Mesenchymal stem cell (in vitro differentiated cells and primary cell): Measurements from ENCODE around the gene ZBTB49.
"Not testable (repeated sequence)": the region's sequence is repeated elsewhere in the genome, so short reads cannot be mapped to it uniquely, and the experiment has no call there.

Source experiments
- DNase-seq: peaks from one replicate; pipeline ENCODE4 v3.0.0-alpha.2; 2013
- H2AFZ ChIP-seq: one replicate; pipeline ENCODE4 v1.6.1; 2013; ENCODE audit warnings: low read depth, mild to moderate bottlenecking, control low read depth, inconsistent platforms, low read length, moderate library complexity
- H2AK5ac ChIP-seq: 2 replicates; pipeline ENCODE4 v1.6.1; 2013; ENCODE audit warnings: low read length, moderate library complexity, mild to moderate bottlenecking, inconsistent platforms; ENCODE audit not compliant: severe bottlenecking
- H2BK120ac ChIP-seq: one replicate; pipeline ENCODE4 v1.6.1; 2013; ENCODE audit warnings: low read depth, mild to moderate bottlenecking, inconsistent platforms, low read length, moderate library complexity
- H2BK12ac ChIP-seq, 2 experiments: one replicate each; pipeline ENCODE4 v1.6.1; 2013; ENCODE audit warnings: inconsistent platforms in 2 of 2, low read length in 2 of 2, mild to moderate bottlenecking in 2 of 2, moderate library complexity in 2 of 2, control low read depth in 1 of 2
- H2BK15ac ChIP-seq: one replicate; pipeline ENCODE4 v1.6.1; 2013; ENCODE audit warnings: mild to moderate bottlenecking, low read depth, inconsistent platforms; ENCODE audit not compliant: poor library complexity, severe bottlenecking
- H2BK5ac ChIP-seq: 2 replicates; pipeline ENCODE4 v1.6.1; 2013; ENCODE audit warnings: low read depth, mild to moderate bottlenecking, low read length, control low read depth, inconsistent platforms; ENCODE audit not compliant: poor library complexity, severe bottlenecking
- H3K14ac ChIP-seq, 2 experiments: one replicate each; pipeline ENCODE4 v1.6.1; 2013; ENCODE audit warnings: inconsistent platforms in 2 of 2, low read length in 2 of 2, control low read depth in 1 of 2, mild to moderate bottlenecking in 1 of 2, moderate library complexity in 1 of 2
- H3K18ac ChIP-seq, 2 experiments: one replicate each; pipeline ENCODE4 v1.6.1; 2013; ENCODE audit warnings: inconsistent platforms in 2 of 2, low read length in 2 of 2, control low read depth in 1 of 2, low read depth in 1 of 2, mild to moderate bottlenecking in 1 of 2
- H3K23ac ChIP-seq, 2 experiments: one replicate each; pipeline ENCODE4 v1.6.1; 2013; ENCODE audit warnings: inconsistent platforms in 2 of 2, low read length in 2 of 2, mild to moderate bottlenecking in 2 of 2, moderate library complexity in 2 of 2, control low read depth in 1 of 2
- H3K27ac ChIP-seq: 2 replicates; pipeline ENCODE4 v1.5.1; 2013; ENCODE audit warnings: mild to moderate bottlenecking, moderate library complexity, low read length, control low read depth, inconsistent platforms; ENCODE audit not compliant: poor library complexity, severe bottlenecking
- H3K27me3 ChIP-seq, 2 experiments: 2 replicates each; pipeline versions ENCODE4 v1.6.1 to v1.7.0; 2013; ENCODE audit warnings: low read length in 2 of 2, mild to moderate bottlenecking in 2 of 2, moderate library complexity in 2 of 2, control low read depth in 1 of 2, inconsistent platforms in 1 of 2; ENCODE audit not compliant: control insufficient read depth in 1 of 2, insufficient read depth in 1 of 2
- H3K36me3 ChIP-seq, 2 experiments: 2 replicates each; pipeline versions ENCODE4 v1.6.1 to v1.7.0; 2013; ENCODE audit warnings: low read length in 2 of 2, control low read depth in 1 of 2, inconsistent platforms in 1 of 2, low read depth in 1 of 2, mild to moderate bottlenecking in 1 of 2; ENCODE audit not compliant: insufficient read depth in 2 of 2, control insufficient read depth in 1 of 2
- H3K4ac ChIP-seq, 2 experiments: one replicate each; pipeline ENCODE4 v1.6.1; 2013; ENCODE audit warnings: inconsistent platforms in 2 of 2, low read length in 2 of 2, mild to moderate bottlenecking in 2 of 2, moderate library complexity in 2 of 2, control low read depth in 1 of 2, low read depth in 1 of 2
- H3K4me1 ChIP-seq: 2 replicates; pipeline ENCODE4 v1.6.1; 2013; ENCODE audit warnings: low read depth, low read length, control low read depth; ENCODE audit not compliant: control insufficient read depth, insufficient read depth
- H3K4me2 ChIP-seq: 2 replicates; pipeline ENCODE4 v1.6.1; 2013; ENCODE audit warnings: low read length, mild to moderate bottlenecking, inconsistent platforms; ENCODE audit not compliant: poor library complexity, severe bottlenecking
- H3K4me3 ChIP-seq, 2 experiments: 2 replicates each; pipeline versions ENCODE4 v1.5.1 to v1.7.0; 2013; ENCODE audit warnings: low read length in 2 of 2, mild to moderate bottlenecking in 2 of 2, control low read depth in 1 of 2, low read depth in 1 of 2; ENCODE audit not compliant: insufficient read depth in 1 of 2
- H3K79me1 ChIP-seq: replicated peaks from 2 replicates; pipeline ENCODE4 v1.6.1; 2013; ENCODE audit warnings: mild to moderate bottlenecking, control low read depth, low read length, inconsistent platforms; ENCODE audit not compliant: poor library complexity, severe bottlenecking
- H3K9ac ChIP-seq: 2 replicates; pipeline ENCODE4 v1.7.0; 2013; ENCODE audit warnings: mild to moderate bottlenecking, low read length, moderate library complexity
- H3K9me3 ChIP-seq: 2 replicates; pipeline ENCODE4 v1.7.0; 2013; ENCODE audit warnings: mild to moderate bottlenecking, low read length; ENCODE audit not compliant: control insufficient read depth
- H4K8ac ChIP-seq: one replicate; pipeline ENCODE4 v1.6.1; 2013; ENCODE audit warnings: inconsistent platforms, mild to moderate bottlenecking, low read length, moderate library complexity
- H4K91ac ChIP-seq: one replicate; pipeline ENCODE4 v1.6.1; 2013; ENCODE audit warnings: mild to moderate bottlenecking, low read length, inconsistent platforms
- WGBS: methylation state at CpG from one replicate; pipeline ENCODE4 v1.1.7; 2013; ENCODE audit warnings: mixed read lengths; 5-methylcytosine and 5-hydroxymethylcytosine counted together

ZBTB49 gene

DNA sequence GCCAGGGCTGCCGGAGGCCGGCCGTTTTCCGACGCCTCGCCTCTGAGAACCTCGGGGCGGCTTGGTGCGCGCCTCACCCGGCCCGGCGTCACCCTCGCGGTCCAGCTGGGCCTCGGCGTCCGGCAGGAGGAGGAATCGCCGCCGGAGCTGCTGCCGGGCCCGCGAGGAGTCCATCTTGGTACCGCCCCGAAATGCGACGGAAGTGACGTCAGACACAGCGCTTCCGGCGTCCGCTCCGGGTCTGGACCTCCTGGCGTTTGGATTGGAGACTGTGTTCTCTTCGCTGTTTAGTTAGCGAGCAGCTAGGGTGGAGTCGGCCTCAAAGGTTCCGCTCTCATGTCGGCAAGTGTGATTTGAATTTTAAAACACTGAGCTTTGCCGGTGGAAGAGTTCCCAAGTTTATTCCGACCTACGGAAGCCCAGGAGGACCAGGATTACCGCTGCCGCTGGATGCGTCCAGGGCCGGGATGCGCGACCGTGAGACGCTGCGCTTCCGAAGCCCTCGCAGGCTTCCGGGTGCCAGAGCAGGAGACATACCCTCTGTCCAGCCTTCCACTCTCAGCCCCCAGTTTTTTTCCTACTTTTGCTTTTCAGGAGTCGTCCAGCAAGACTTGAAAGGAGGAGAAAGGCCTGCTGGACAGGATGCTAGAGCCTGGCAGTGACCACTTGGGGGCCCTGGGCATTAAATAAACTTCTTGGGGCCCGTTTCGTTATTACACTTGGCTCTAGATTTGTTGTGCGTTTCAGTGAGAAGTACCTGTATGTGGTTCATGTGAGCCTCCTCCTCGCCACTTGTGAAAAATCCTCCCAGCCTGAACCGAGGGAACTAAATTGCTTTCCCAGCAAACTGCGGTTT lies 41.8 kb upstream of the ZBTB49 start, which contains the start of gene TMEM128:
TSS of gene TMEM128 (minus strand) at position 195 of the 856 bp plus-strand sequence. CDS start at position 174, 21 bp downstream.
- peak within 1 kb of the TSS; percentile 89 to 97 for H3K4me3 ChIP-seq
- H4K8ac ChIP-seq, result peak within 1 kb of the TSS; percentile 95
- H2AK5ac ChIP-seq, result no peak within 1 kb of the TSS
- peak within 1 kb of the TSS in 1 of 2 experiments; percentile 48 for H2BK12ac ChIP-seq
- peak within 1 kb of the TSS; percentile 61 to 95 for H3K4ac ChIP-seq
- WGBS, result 3% methylated on average over 59 of the region's 62 CpGs
- DNase-seq, result peak; percentile 96
- peaks cover 7% of the 10 kb centered on the region for H3K4me1 ChIP-seq
- H4K91ac ChIP-seq, result peak within 1 kb of the TSS; percentile 87
- no peak within 1 kb of the TSS for H2BK15ac ChIP-seq
- H3K14ac ChIP-seq, result peak within 1 kb of the TSS in 1 of 2 experiments; percentile 94
- H3K9ac ChIP-seq, result peak within 1 kb of the TSS; percentile 96
- H3K4me2 ChIP-seq, result peak within 1 kb of the TSS; percentile 57
- H2AFZ ChIP-seq, result peak within 1 kb of the TSS; percentile 99
- H3K23ac ChIP-seq, result peak within 1 kb of the TSS in 1 of 2 experiments; percentile 98
- peaks cover 21% of the 10 kb centered on the region for H3K79me1 ChIP-seq
- peak within 1 kb of the TSS; percentile 65 for H2BK120ac ChIP-seq
- H3K18ac ChIP-seq, result peak within 1 kb of the TSS; percentile 85 to 98
- peaks cover 0 to 5% of the 10 kb centered on the region in 2 experiments for H3K27me3 ChIP-seq
- peak within 1 kb of the TSS; percentile 97 for H3K27ac ChIP-seq
- H3K9me3 ChIP-seq, result no peaks in the 10 kb centered on the region
- H2BK5ac ChIP-seq, result peak within 1 kb of the TSS; percentile 50
- H3K36me3 ChIP-seq, result peaks cover 20 to 30% of the 10 kb centered on the region in 2 experiments

DNA sequence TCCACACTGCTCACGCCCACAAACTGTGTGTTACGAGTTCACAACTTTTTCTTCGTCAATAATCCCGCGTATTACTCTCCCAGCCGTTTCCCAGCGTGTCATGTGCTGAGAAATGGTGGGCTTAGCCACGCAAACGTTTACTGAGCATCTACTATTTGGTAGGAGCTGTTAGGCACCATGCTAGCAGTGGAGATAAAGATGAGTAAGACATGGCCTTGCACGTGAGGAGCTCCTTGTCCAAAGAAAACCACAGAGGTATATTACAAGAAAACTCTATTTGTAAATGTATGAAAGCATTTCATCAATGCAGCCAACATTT lies 41.2 kb upstream of the ZBTB49 start:
- Histone ChIP-seq H2AFZ (no peak overlapping the region), H3K27me3 (peaks cover 0 to 7% of the 10 kb centered on the region in 2 experiments), H4K91ac (no peak overlapping the region), H2AK5ac (no peak overlapping the region), H3K4me1 (peaks cover 7% of the 10 kb centered on the region), H3K18ac (no peak overlapping the region), H2BK12ac (no peak overlapping the region), H3K4ac (peak overlapping the region; percentile 61 to 85), H4K8ac (peak overlapping the region; percentile 95), H3K27ac (peak overlapping the region; percentile 97), H3K36me3 (peaks cover 15 to 25% of the 10 kb centered on the region in 2 experiments), H3K9ac (peak overlapping the region; percentile 96), H3K79me1 (peaks cover 20% of the 10 kb centered on the region), H3K4me2 (peak overlapping the region; percentile 42), H2BK120ac (no peak overlapping the region), H3K4me3 (peak overlapping the region in 1 of 2 experiments; percentile 89), H3K9me3 (no peaks in the 10 kb centered on the region), H2BK5ac (no peak overlapping the region), H3K23ac (no peak overlapping the region), H2BK15ac (no peak overlapping the region), H3K14ac (no peak overlapping the region)
- DNase-seq, result peak; percentile 28
- 58% methylated on average over 9 of the region's 10 CpGs for WGBS

DNA sequence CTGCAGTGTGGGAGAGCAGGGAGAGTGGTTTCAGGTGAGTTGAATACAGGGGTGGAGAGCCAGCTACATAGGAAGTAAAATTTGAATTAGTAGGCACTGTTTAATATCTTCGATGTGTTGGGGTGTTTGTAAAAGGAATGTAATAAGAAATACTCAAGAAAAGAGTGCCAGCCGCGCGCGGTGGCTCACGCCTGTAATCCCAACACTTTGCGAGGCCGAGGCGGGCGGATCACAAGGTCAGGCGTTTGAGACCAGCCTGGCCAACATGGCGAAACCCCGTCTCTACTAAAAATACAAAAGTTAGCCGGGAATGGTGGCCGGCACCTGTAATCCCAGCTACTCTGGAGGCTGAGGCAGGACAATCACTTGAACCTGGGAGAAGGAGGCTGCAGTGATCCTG lies 40.7 kb upstream of the ZBTB49 start:
- H2BK5ac ChIP-seq, H2AK5ac ChIP-seq, H3K4me2 ChIP-seq, H2BK120ac ChIP-seq, H3K9me3 ChIP-seq, H2BK15ac ChIP-seq, H3K18ac ChIP-seq, H3K27ac ChIP-seq, H4K8ac ChIP-seq, H2BK12ac ChIP-seq, H3K23ac ChIP-seq, H3K4me1 ChIP-seq, H2AFZ ChIP-seq, H3K14ac ChIP-seq, DNase-seq, H3K4ac ChIP-seq, H4K91ac ChIP-seq: not testable (repeated sequence)
- Histone ChIP-seq H3K4me3 (peak overlapping the region in 1 of 2 experiments; percentile 89), H3K27me3 (peaks cover 3 to 11% of the 10 kb centered on the region in 2 experiments), H3K79me1 (peaks cover 17% of the 10 kb centered on the region), H3K36me3 (peaks cover 10 to 20% of the 10 kb centered on the region in 2 experiments), H3K9ac (peak overlapping the region; percentile 96)
- WGBS, result 96% methylated on average over 15 of the region's 15 CpGs

DNA sequence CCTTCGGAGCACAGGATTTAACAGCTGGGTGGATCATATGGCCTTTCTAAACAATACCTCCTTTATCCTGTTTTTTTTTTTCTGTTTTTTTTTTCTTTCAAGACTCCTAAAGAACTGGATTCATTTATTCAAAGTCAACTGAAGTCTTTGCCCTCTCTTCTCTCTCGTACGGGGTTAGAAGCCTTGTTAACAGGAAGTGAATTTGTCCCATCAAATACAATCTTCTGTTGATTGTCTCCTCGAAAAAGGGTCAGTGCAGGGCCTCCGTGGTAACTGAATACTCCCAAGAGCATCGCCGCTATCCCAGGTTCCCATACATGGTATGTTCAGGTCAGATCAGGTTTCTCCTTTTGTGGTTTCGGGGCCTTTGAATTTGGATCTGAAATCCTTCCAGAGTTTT lies 40.2 kb upstream of the ZBTB49 start:
- H3K18ac ChIP-seq, result no peak overlapping the region
- no peak overlapping the region for H2AFZ ChIP-seq
- peaks cover 13% of the 10 kb centered on the region for H3K79me1 ChIP-seq
- no peak overlapping the region for H4K91ac ChIP-seq
- no peak overlapping the region for H3K4me2 ChIP-seq
- H2BK5ac ChIP-seq, result no peak overlapping the region
- no peak overlapping the region for H2AK5ac ChIP-seq
- WGBS, result 96% methylated on average over 7 of the region's 8 CpGs
- H3K4ac ChIP-seq, result no peak overlapping the region
- no peak overlapping the region for H3K27ac ChIP-seq
- no peak overlapping the region for H3K23ac ChIP-seq
- H3K9me3 ChIP-seq, result no peaks in the 10 kb centered on the region
- H3K27me3 ChIP-seq, result peaks cover 6 to 16% of the 10 kb centered on the region in 2 experiments
- no peak overlapping the region for H4K8ac ChIP-seq
- no peak overlapping the region for H3K4me3 ChIP-seq
- peaks cover 5 to 14% of the 10 kb centered on the region in 2 experiments for H3K36me3 ChIP-seq
- no peak overlapping the region for H2BK12ac ChIP-seq
- no peak overlapping the region for H3K9ac ChIP-seq
- DNase-seq, result no peak
- no peak overlapping the region for H2BK120ac ChIP-seq
- H3K14ac ChIP-seq, result no peak overlapping the region
- peaks cover 7% of the 10 kb centered on the region for H3K4me1 ChIP-seq
- H2BK15ac ChIP-seq, result no peak overlapping the region
